NCI-H1930 (cell line): Measurements from ENCODE around the gene SMIM43.

Experiments
- DNase-seq, 2 experiments: peaks; one replicate each; lab custom pipeline; 2025; lab: John Stamatoyannopoulos, UW

Gene SMIM43

DNA sequence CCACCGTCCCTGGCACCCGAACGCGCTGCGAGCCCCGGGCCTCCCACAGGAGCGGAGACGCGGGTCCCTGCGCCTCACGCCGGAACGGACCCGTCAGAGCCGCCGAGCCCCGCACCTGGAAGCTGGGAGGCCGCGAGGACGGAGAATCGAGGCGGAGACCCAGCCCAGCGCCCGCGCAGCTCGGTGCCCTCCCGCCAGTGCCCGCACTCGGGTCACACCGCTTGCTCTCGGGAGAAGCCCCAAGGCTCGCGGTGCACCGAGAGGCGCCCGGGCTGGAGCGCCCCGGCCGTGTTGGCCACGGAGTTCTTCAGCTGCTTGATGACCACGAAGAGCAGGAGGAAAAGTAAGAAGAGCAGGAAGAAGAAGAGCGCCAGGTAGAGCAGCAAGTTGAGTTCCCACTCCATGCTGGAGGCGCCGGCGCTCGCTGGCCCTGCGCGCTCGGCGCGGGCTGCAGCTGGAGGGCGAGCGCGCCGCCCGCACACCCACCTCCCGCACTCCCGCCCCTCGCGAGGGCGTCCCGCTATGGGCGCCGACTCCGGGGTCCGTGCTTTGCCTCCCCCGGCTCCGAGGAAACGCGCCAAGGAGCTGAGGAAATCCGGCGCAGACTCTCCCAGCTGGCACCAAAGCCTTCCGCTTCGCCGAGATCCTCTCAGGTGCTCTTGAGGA is at the start of gene SMIM43:
Gene SMIM43, minus strand, starts transcription at position 463 of the 666 bp plus-strand sequence. Its CDS starts 59 bp downstream, at position 404.
- no peak for DNase-seq

DNA sequence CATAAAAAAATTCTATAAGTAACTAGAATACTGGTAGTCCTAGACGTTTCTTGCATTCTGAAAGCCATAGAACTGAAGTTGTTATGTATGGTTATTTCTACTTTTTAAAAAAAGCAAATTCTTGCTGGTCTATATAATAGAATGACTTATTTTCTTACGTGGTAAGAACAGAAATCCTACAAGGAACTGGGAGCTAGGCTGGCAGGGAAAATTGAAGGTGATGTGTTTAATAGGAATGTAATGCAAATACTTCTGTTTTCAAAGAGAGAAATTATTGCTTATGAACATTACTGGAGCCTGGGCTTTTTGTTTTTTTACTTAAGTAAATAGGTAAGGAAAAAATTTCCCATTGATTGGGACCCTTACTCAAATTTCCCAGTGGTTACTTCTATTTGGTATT is 49.8 kb upstream of the SMIM43 start:
- no peak for DNase-seq

DNA sequence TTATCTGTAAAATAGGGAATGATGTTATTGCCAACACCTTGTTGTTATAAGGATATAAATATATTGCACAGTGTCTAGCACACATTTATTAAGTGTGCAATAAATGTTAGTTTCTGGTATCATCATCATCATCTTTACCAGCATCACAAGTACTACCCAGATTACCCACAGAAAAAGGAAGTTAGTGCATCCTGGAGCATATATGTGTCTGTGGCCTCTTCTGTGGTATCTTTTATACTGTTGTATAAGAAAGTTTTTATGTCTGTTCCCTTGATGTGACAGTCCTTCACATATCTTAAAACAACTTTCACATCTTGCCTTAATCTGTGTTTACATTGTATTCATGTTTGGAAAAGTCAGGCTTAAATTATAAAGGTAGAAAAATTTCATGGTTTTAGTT is 46.2 kb upstream of the SMIM43 start:
- DNase-seq = no peak

GRCh38 chr4:121806411-121806810 is 41.4 kb upstream of the SMIM43 start:
- DNase-seq = no peak

- no peak for DNase-seq
Measured at GRCh38 chr4:121801715-121802075, 36.7 kb upstream of the SMIM43 start.

GRCh38 chr4:121800961-121801714 is 36.2 kb upstream of the SMIM43 start, which contains the start of gene EXOSC9:
TSS of gene EXOSC9 (plus strand) at chr4:121801323. CDS start at chr4:121801425, 102 bp downstream.
- peak; percentile 83 to 90 for DNase-seq

DNA sequence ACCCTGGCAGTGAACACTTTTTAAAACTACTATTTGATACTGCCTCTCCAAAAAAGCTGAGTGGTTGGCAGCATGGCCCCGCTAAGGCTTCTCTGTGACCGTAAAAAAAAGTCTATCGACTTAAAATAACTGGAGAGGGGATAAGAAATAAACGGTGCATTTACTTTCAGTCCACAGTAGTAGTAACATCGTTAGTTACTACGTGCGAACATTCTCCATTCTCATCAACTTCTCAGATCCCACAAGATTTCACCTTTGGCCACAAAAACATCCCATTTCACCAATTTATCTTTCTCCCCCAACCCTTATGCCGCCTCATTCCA is 35.6 kb upstream of the SMIM43 start:
- DNase-seq = no peak

DNA sequence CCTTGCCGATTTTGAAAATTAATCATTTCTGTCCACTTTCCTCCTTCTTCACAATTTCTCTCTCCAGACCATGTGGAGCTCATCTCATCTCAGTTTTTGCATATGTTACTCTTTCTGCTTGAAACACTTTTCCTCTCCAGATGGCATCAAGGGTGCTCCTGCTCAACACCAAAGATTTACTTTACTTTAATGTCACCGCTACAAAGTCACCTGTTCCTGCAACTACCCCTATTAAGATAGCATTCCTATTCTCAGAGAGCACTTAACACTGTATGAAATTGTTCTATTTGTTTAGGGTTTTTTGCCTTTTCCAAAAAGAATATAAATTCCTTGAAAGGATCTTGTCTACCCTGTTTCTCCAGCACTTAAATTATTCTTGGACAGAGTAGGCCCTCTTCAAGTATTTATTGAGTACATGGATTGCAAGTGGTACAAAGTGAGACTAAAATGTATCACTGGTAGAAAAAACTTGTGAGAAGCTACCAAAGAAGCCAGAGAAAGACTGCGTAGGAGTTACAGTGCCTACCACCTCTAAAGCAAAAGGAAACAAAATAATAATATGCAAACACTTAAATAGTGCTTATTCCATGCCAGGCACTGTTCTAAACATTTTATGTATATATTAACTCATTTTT is 35.0 kb upstream of the SMIM43 start:
- DNase-seq = no peak

DNA sequence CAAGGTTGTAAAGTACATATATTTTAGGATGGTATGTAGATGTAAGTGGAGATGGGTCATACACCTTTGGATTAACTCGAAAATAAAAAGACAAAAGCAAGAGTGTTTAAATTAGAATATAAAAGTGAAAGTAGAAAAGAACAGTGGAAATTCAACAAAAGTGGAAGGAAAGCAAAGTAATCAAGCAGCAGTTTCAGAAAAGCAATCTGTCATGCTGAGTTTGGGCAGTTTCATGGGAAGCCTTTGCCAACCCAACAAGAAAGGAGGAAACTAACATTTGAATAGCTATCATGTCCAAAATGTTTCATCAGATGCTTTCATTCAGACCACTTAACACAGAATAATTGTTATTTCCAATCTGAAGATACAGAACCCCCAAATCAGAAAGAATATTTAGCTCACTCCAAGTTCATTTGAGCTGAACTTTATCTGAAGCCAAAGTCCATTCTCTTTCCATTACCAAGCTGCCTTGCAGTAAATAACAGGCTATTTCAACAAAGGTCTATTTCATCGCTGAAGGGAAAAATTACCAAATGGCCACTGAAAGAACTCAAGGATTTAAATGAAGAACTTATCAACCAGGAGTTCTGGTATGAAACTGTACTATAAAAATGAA is 34.4 kb upstream of the SMIM43 start:
- DNase-seq = no peak

- DNase-seq = no peak
Measured at GRCh38 chr4:121796283-121796682, 31.3 kb upstream of the SMIM43 start.

GRCh38 chr4:121794505-121795188 is 29.7 kb upstream of the SMIM43 start:
- no peak for DNase-seq

GRCh38 chr4:121792966-121793365 is 28.0 kb upstream of the SMIM43 start:
- DNase-seq = no peak

- no peak for DNase-seq
Measured at GRCh38 chr4:121791481-121791880, 26.5 kb upstream of the SMIM43 start.

DNA sequence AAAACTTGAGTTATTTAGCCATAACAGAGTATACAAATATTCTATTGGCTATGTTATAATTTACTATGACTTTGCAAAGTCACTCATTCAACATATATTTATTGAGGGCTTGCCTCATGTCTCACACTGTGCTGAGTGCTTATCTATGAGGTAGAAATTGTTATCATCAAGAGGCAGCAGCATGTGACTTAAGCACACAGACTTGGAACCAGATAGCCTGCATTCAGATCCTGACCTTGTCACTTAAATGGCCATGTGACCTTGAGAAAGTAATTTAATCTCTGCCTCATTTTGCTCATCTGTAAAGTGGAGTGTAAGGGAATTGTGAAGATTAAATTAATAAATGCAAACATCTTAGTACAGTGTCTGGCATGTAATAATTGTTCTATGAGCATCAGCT is 26.0 kb upstream of the SMIM43 start:
- DNase-seq = no peak

- no peak for DNase-seq
Measured at GRCh38 chr4:121789960-121790829, 25.2 kb upstream of the SMIM43 start.

- no peak for DNase-seq
Measured at GRCh38 chr4:121789455-121789854, 24.5 kb upstream of the SMIM43 start.

DNA sequence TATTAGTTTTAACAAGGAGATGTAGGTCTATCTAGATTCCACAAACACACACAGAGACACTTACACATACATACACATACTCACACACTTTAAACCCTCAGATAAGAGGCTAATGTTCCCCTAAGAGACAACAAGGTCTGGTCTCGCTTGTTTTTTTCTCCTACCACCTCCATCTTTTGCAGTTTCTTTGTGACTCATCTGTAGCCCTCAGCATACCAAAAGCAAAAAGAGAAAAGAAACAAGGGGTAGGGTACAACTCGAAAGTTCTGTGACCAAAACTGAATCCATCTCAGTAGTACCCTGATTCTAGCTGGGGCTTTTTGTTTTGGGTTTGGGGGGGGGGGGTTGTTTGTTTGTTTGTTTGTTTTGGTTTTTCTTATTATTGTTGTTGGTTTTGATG is 23.9 kb upstream of the SMIM43 start:
- DNase-seq = no peak

GRCh38 chr4:121786221-121786620 is 21.3 kb upstream of the SMIM43 start:
- DNase-seq = no peak

GRCh38 chr4:121785479-121785878 is 20.5 kb upstream of the SMIM43 start:
- DNase-seq = no peak

DNA sequence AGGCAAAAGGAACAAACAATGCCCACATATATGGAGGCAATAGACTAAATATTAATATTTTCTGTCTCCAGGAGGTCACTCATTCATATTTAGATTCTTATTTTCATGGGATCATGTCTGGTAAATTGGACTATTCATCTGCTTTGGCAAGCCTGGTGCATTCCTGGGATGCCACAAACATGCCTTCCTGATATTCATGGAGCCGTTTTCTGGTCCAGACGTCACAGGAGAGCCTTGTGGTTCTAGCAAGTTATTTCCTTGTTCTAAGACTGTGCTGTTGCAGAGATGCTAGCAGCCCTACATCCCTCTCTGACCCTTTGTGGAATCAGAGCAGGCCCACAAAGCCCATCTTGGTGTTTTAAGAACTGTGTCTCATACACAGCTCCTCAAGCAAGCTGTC is 20.0 kb upstream of the SMIM43 start:
- no peak for DNase-seq

GRCh38 chr4:121784401-121784800 is 19.4 kb upstream of the SMIM43 start:
- no peak for DNase-seq
